H1 (cell line): ENCODE measurements around the gene OPCML. TPM values are rescaled to one million over a fixed set of nuclear protein-coding genes. Genes with fewer than 3 reads are reported as not detected.

Experiments used
- CTCF ChIA-PET: fragments of 300-600 bp; sonication (Branson Sonifier 250); formaldehyde crosslinking; loops from one replicate; lab custom pipeline; 2021; ENCODE audit not compliant: partially characterized antibody; lab: Charles Lee
- POLR2A ChIA-PET: fragments of 300-600 bp; sonication (Branson Sonifier 250); formaldehyde crosslinking; loops from one replicate; lab custom pipeline; 2021; ENCODE audit warnings: inconsistent platforms; ENCODE audit not compliant: partially characterized antibody; lab: Charles Lee
- DNase-seq, 2 experiments: peaks; one replicate each; pipeline versions ENCODE4 v3.0.0 to v3.0.0-alpha.2; 2010 to 2022; ENCODE audit warnings: low spot score in 2 of 2, low read depth in 1 of 2, mixed read lengths in 1 of 2
- FAIRE-seq: peaks from 2 replicates; lab custom pipeline; 2011; peaks lifted over from hg19 to GRCh38; lab: Jason Lieb, UNC
- H2AFZ ChIP-seq: 2 replicates; pipeline ENCODE4 v1.8.1; 2012; ENCODE audit warnings: low read length, inconsistent platforms
- H2AK5ac ChIP-seq: 2 replicates; pipeline ENCODE4 v1.6.1; 2013; ENCODE audit warnings: low read depth, low read length
- H2BK120ac ChIP-seq: replicated peaks from 2 replicates; pipeline ENCODE3; 2013; ENCODE audit warnings: low read depth, low read length, inconsistent platforms
- H2BK12ac ChIP-seq: 2 replicates; pipeline ENCODE4 v1.6.1; 2013; ENCODE audit warnings: low read depth, low read length
- H2BK15ac ChIP-seq: 2 replicates; pipeline ENCODE4 v1.6.1; 2013; ENCODE audit warnings: low read length
- H2BK20ac ChIP-seq: 2 replicates; pipeline ENCODE4 v1.6.1; 2013; ENCODE audit warnings: low read length
- H2BK5ac ChIP-seq: 2 replicates; pipeline ENCODE4 v1.6.1; 2013; ENCODE audit warnings: low read depth, low read length
- H3K14ac ChIP-seq: 2 replicates; pipeline ENCODE4 v1.6.1; 2013; ENCODE audit warnings: inconsistent platforms; ENCODE audit not compliant: insufficient read length
- H3K18ac ChIP-seq: 2 replicates; pipeline ENCODE4 v1.6.1; 2013; ENCODE audit warnings: low read length; ENCODE audit errors: extremely low read depth
- H3K23ac ChIP-seq: 2 replicates; pipeline ENCODE4 v1.6.1; 2013; ENCODE audit warnings: inconsistent platforms; ENCODE audit not compliant: insufficient read length
- H3K23me2 ChIP-seq: 2 replicates; pipeline ENCODE4 v1.6.1; 2013; ENCODE audit warnings: low read depth, low read length
- H3K27ac ChIP-seq: 2 replicates; pipeline ENCODE4 v1.6.1; 2011; ENCODE audit warnings: low read depth, low read length, inconsistent platforms
- H3K27me3 ChIP-seq, 4 experiments: replicated peaks in 1 of 4; 1 replicate in 1 of 4; 2 replicates in 3 of 4; pipeline versions ENCODE4 v1.6.1 to v1.8.1; 2011 to 2013; ENCODE audit warnings: low read length in 3 of 4, mild to moderate bottlenecking in 3 of 4, inconsistent platforms in 2 of 4, mixed read lengths in 2 of 4, moderate library complexity in 1 of 4; ENCODE audit not compliant: control insufficient read depth in 3 of 4, insufficient read depth in 3 of 4; ENCODE audit errors: extremely low read depth in 1 of 4
- H3K36me3 ChIP-seq, 4 experiments: 2 replicates each; pipeline versions ENCODE4 v1.6.1 to v1.8.1; 2011 to 2013; ENCODE audit warnings: mild to moderate bottlenecking in 4 of 4, low read length in 3 of 4, moderate library complexity in 2 of 4, control low read depth in 1 of 4, inconsistent platforms in 1 of 4; ENCODE audit not compliant: insufficient read depth in 4 of 4, control insufficient read depth in 2 of 4
- H3K4ac ChIP-seq: replicated peaks from 2 replicates; pipeline ENCODE3; 2013; ENCODE audit warnings: low read length, low read depth, mixed read lengths, inconsistent platforms; ENCODE audit not compliant: insufficient read length
- H3K4me1 ChIP-seq, 4 experiments: replicated peaks in 1 of 4; 1 replicate in 1 of 4; 2 replicates in 3 of 4; pipeline versions ENCODE4 v1.6.1 to v1.8.1; 2011 to 2013; ENCODE audit warnings: low read length in 3 of 4, inconsistent platforms in 2 of 4, mixed read lengths in 1 of 4; ENCODE audit not compliant: insufficient read depth in 4 of 4, control insufficient read depth in 3 of 4
- H3K4me2 ChIP-seq, 2 experiments: 2 replicates each; pipeline versions ENCODE4 v1.6.1 to v1.8.1; 2011 to 2013; ENCODE audit warnings: low read depth in 2 of 2, low read length in 2 of 2, control low read depth in 1 of 2, inconsistent platforms in 1 of 2, mild to moderate bottlenecking in 1 of 2; ENCODE audit not compliant: insufficient read depth in 1 of 2
- H3K4me3 ChIP-seq, 4 experiments: fragments of 200-600, 300-600 bp in 1 of 4; sonication (generic), shearing (Covaris generic), sonication (Bioruptor Twin) in 1 of 4; 2 replicates each; pipeline versions ENCODE4 v1.5.1 to v1.8.1; 2011 to 2016; ENCODE audit warnings: low read length in 4 of 4, low read depth in 3 of 4, control low read depth in 2 of 4, inconsistent platforms in 2 of 4, mild to moderate bottlenecking in 2 of 4, mixed read lengths in 1 of 4, moderate library complexity in 1 of 4; ENCODE audit not compliant: insufficient read depth in 2 of 4; ENCODE audit errors: extremely low read depth in 1 of 4
- H3K56ac ChIP-seq: replicated peaks from 2 replicates; pipeline ENCODE3; 2013; ENCODE audit warnings: low read depth, mild to moderate bottlenecking, mixed read lengths, low read length, inconsistent platforms; ENCODE audit not compliant: insufficient read length
- H3K79me1 ChIP-seq: 2 replicates; pipeline ENCODE4 v1.6.1; 2013; ENCODE audit warnings: low read depth, low read length, control low read depth
- H3K79me2 ChIP-seq, 2 experiments: 2 replicates each; pipeline versions ENCODE4 v1.6.1 to v1.8.1; 2012 to 2013; ENCODE audit warnings: low read length in 2 of 2, mild to moderate bottlenecking in 2 of 2, inconsistent platforms in 1 of 2; ENCODE audit not compliant: insufficient read depth in 2 of 2, control insufficient read depth in 1 of 2
- H3K9ac ChIP-seq, 4 experiments: replicated peaks in 1 of 4; 1 replicate in 1 of 4; 2 replicates in 3 of 4; pipeline versions ENCODE4 v1.6.1 to v1.8.1; 2011 to 2013; ENCODE audit warnings: low read depth in 3 of 4, low read length in 3 of 4, control low read depth in 2 of 4, mild to moderate bottlenecking in 2 of 4, moderate library complexity in 2 of 4, inconsistent platforms in 1 of 4; ENCODE audit errors: extremely low read depth in 1 of 4
- H3K9me3 ChIP-seq, 2 experiments: 2 replicates each; pipeline versions ENCODE4 v1.6.1 to v1.8.1; 2012 to 2013; ENCODE audit warnings: mild to moderate bottlenecking in 2 of 2, moderate library complexity in 2 of 2, control low read depth in 1 of 2, inconsistent platforms in 1 of 2, low read depth in 1 of 2, low read length in 1 of 2, mixed read lengths in 1 of 2; ENCODE audit not compliant: insufficient read depth in 2 of 2
- H4K20me1 ChIP-seq, 2 experiments: replicated peaks in 1 of 2; 2 replicates each; pipeline versions ENCODE3 to v1.8.1; 2011 to 2013; ENCODE audit warnings: inconsistent platforms in 2 of 2, low read length in 2 of 2, mild to moderate bottlenecking in 1 of 2; ENCODE audit not compliant: insufficient read depth in 2 of 2, control insufficient read depth in 1 of 2
- H4K5ac ChIP-seq: 2 replicates; pipeline ENCODE4 v1.6.1; 2013; ENCODE audit warnings: low read length, low read depth, mixed read lengths, inconsistent platforms; ENCODE audit not compliant: insufficient read length
- H4K8ac ChIP-seq: 2 replicates; pipeline ENCODE4 v1.8.0; 2013; ENCODE audit warnings: mild to moderate bottlenecking, moderate library complexity, low read length, inconsistent platforms; ENCODE audit not compliant: insufficient read depth; ENCODE audit errors: extremely low read depth
- H4K91ac ChIP-seq: replicated peaks from 2 replicates; pipeline ENCODE3; 2013; ENCODE audit warnings: low read length, mixed read lengths, inconsistent platforms; ENCODE audit not compliant: insufficient read length
- POLR2AphosphoS5 ChIP-seq: IDR thresholded peaks from 2 replicates; pipeline ENCODE4 v1.6.1; 2011; ENCODE audit warnings: low read depth, low read length
- POU5F1 ChIP-seq: IDR thresholded peaks from 2 replicates; pipeline ENCODE4 v1.6.1; 2011; ENCODE audit warnings: low read depth, mild to moderate bottlenecking, low read length, moderate library complexity
- RNF2 ChIP-seq: fragments of 200-900, 300-1000 bp; sonication (generic); IDR thresholded peaks from 2 replicates; pipeline ENCODE4 v1.7.1; 2016; ENCODE audit warnings: borderline replicate concordance, low read depth, mild to moderate bottlenecking, antibody characterized with exemption, low read length; ENCODE audit not compliant: poor library complexity, severe bottlenecking; ENCODE audit errors: missing control alignments
- WGBS, 2 experiments: shearing (Covaris generic) in 1 of 2; methylation state at CpG; one replicate each; pipeline versions ENCODE4 v1.1.6 to v1.1.7; 2013 to 2015; ENCODE audit warnings: low lambda C conversion rate in 2 of 2, mixed read lengths in 2 of 2, inconsistent platforms in 1 of 2, low coverage in 1 of 2, missing lambda C conversion rate in 1 of 2; ENCODE audit not compliant: insufficient replicate concordance in 2 of 2, insufficient coverage in 1 of 2, insufficient read length in 1 of 2; ENCODE audit errors: extremely low coverage in 1 of 2, missing lambda C conversion rate in 1 of 2; 5-methylcytosine and 5-hydroxymethylcytosine counted together
- polyA plus RNA-seq, 7 experiments: library from polyadenylated mRNA; depleted of rRNA in 3 of 7; stranded (reverse) in 5 of 7; unstranded in 2 of 7; fragments of >200 nt in 5 of 7; fragments of 200-250 nt in 2 of 7; gene quantifications; 1 replicate in 5 of 7; 2 replicates in 1 of 7; 4 replicates in 1 of 7; pipeline versions ENCODE4 v1.2.1 to v1.2.3, GENCODE V29; 2011 to 2013; ENCODE audit warnings: missing spikeins in 2 of 7, mixed read lengths in 2 of 7
- total RNA-seq: library from RNA; stranded (reverse); fragmentation: NEBNext Ultra II Directional; extraction: Animal tissue kit (Norgen Biotek cat#: 25700); gene quantifications from 2 replicates; pipeline ENCODE4 v1.2.1, GENCODE V29; 2021
- TF ChIP-seq, protein P1 (sequence below): IDR thresholded peaks from 2 replicates; pipeline ENCODE4 v1.6.1; 2012; ENCODE audit warnings: inconsistent platforms
- TF ChIP-seq, protein P2 (sequence below): IDR thresholded peaks from 2 replicates; pipeline ENCODE4 v1.6.1; 2012; ENCODE audit warnings: low read length, inconsistent platforms

Gene OPCML
- total and polyA plus RNA-seq, 2 of the 8 experiments (the other 6 are each of a cell fraction or from before 2014, with no cell fraction given) = 2.3 to 3.1 TPM

- Histone ChIP-seq H3K23ac (no peak overlapping the region), H2BK12ac (no peak overlapping the region), H3K79me2 (no peaks in the 10 kb centered on the region), H3K36me3 (no peaks in the 10 kb centered on the region), H3K4me3 (no peak overlapping the region), H3K4me2 (no peak overlapping the region), H3K79me1 (no peaks in the 10 kb centered on the region), H4K8ac (no peak overlapping the region), H3K4ac (no peak overlapping the region), H4K20me1 (no peaks in the 10 kb centered on the region), H3K9me3 (no peaks in the 10 kb centered on the region), H3K56ac (no peak overlapping the region), H4K91ac (no peak overlapping the region), H2BK5ac (no peak overlapping the region), H3K27me3 (no peaks in the 10 kb centered on the region), H2AK5ac (no peak overlapping the region), H2BK120ac (no peak overlapping the region), H3K4me1 (peaks cover 0 to 4% (median 1%) of the 10 kb centered on the region in 4 experiments; a peak in 3 of 7 replicates), H2AFZ (no peak overlapping the region), H3K27ac (no peak overlapping the region), H3K18ac (no peak overlapping the region), H3K14ac (no peak overlapping the region), H2BK20ac (no peak overlapping the region; the same call in 1 of the 2 replicates), H3K23me2 (no peaks in the 10 kb centered on the region), H3K9ac (no peak overlapping the region), H4K5ac (no peak overlapping the region), H2BK15ac (no peak overlapping the region)
- DNase-seq (no peak), FAIRE-seq (no peak)
- WGBS, 2 experiments = 78% methylated on average over 7 of the region's 7 CpGs; no CpG with 5 or more reads in 1 of the 2 experiments
- TF ChIP-seq POU5F1 (no peak), RNF2 (no peak), POLR2AphosphoS5 (no peak)
- TF ChIP-seq, protein P1, sequence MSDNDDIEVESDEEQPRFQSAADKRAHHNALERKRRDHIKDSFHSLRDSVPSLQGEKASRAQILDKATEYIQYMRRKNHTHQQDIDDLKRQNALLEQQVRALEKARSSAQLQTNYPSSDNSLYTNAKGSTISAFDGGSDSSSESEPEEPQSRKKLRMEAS = no peak
- TF ChIP-seq, protein P2, sequence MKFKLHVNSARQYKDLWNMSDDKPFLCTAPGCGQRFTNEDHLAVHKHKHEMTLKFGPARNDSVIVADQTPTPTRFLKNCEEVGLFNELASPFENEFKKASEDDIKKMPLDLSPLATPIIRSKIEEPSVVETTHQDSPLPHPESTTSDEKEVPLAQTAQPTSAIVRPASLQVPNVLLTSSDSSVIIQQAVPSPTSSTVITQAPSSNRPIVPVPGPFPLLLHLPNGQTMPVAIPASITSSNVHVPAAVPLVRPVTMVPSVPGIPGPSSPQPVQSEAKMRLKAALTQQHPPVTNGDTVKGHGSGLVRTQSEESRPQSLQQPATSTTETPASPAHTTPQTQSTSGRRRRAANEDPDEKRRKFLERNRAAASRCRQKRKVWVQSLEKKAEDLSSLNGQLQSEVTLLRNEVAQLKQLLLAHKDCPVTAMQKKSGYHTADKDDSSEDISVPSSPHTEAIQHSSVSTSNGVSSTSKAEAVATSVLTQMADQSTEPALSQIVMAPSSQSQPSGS = no peak
- ChIA-PET CTCF (interaction anchor here (0.6 to 1.8 kb wide), 10 partner anchors 10 to 939 kb away, joined by 3 to 6 read pairs (median 4); no protein-coding TSS in a partner anchor), POLR2A (no interaction called here)
Observed at GRCh38 chr11:133118563-133119268, 413.6 kb downstream of the OPCML start.
